ENCODE data around the gene PLCXD1.
"Not testable (repeated sequence)": the region's sequence is repeated elsewhere in the genome, so short reads cannot be mapped to it uniquely, and the experiment has no call there.

Gene PLCXD1

GRCh38 chrX:253451-254297 lies 27.5 kb upstream of the PLCXD1 start:
- ATAC-seq, result no peak; the same call in 2 of the 3 replicates
- TF ChIP-seq ZC3H10 (CRISPR knock-in tag; IDR thresholded peaks at IDR 0.05), result no peak

- TF ChIP-seq CREB5 (CRISPR knock-in tag; IDR thresholded peaks at IDR 0.05; ENCODE audit: low read depth), result no peak
- no peak for TF ChIP-seq GLIS3 (CRISPR knock-in tag; IDR thresholded peaks at IDR 0.05)
- no peak for TF ChIP-seq ZNF565 (CRISPR knock-in tag; conservative IDR thresholded peaks at IDR 0.05; ENCODE audit: low read depth)
- no peak for TF ChIP-seq CSDC2 (CRISPR knock-in tag; IDR thresholded peaks at IDR 0.05)
- TF ChIP-seq ZNF70 (CRISPR knock-in tag; IDR thresholded peaks at IDR 0.05), result no peak
- no peak for ATAC-seq
These were observed 26.5 kb upstream of the PLCXD1 start for GRCh38 chrX:254630-255215.

- ATAC-seq, result no peak
- no peak for TF ChIP-seq ZFP30 (CRISPR knock-in tag; IDR thresholded peaks at IDR 0.05)
- no peak for TF ChIP-seq ISL1 (CRISPR knock-in tag; IDR thresholded peaks at IDR 0.05)
- TF ChIP-seq ARNTL (CRISPR knock-in tag; IDR thresholded peaks at IDR 0.05; ENCODE audit: borderline replicate concordance, low read depth), result no peak
- TF ChIP-seq CSRNP3 (CRISPR knock-in tag; IDR thresholded peaks at IDR 0.05), result no peak
- TF ChIP-seq ZC3H10 (CRISPR knock-in tag; IDR thresholded peaks at IDR 0.05), result no peak
- TF ChIP-seq TOX (CRISPR knock-in tag; IDR thresholded peaks at IDR 0.05; ENCODE audit: borderline replicate concordance), result no peak
- no peak for TF ChIP-seq RARB (CRISPR knock-in tag; IDR thresholded peaks at IDR 0.05)
- TF ChIP-seq BACH2 (CRISPR knock-in tag; IDR thresholded peaks at IDR 0.05; ENCODE audit: borderline replicate concordance), result no peak
- TF ChIP-seq SNAI2 (CRISPR knock-in tag; IDR thresholded peaks at IDR 0.05), result no peak
These were observed 25.3 kb upstream of the PLCXD1 start for GRCh38 chrX:255923-256331.

- ATAC-seq, result not testable (repeated sequence)
These were observed 24.1 kb upstream of the PLCXD1 start for GRCh38 chrX:257054-257453.

- TF ChIP-seq POU6F1 (CRISPR knock-in tag; IDR thresholded peaks at IDR 0.05; ENCODE audit: borderline replicate concordance, low read depth) (no peak), OSR1 (CRISPR knock-in tag; IDR thresholded peaks at IDR 0.05) (no peak), TCF4 (CRISPR knock-in tag; IDR thresholded peaks at IDR 0.05; ENCODE audit: borderline replicate concordance) (no peak), RARB (CRISPR knock-in tag; IDR thresholded peaks at IDR 0.05) (no peak), CSRNP3 (CRISPR knock-in tag; IDR thresholded peaks at IDR 0.05) (no peak), PPARA (CRISPR knock-in tag; IDR thresholded peaks at IDR 0.05; ENCODE audit: borderline replicate concordance) (no peak), ZNF8 (CRISPR knock-in tag; IDR thresholded peaks at IDR 0.05) (no peak)
- no peak for ATAC-seq
These were observed 23.4 kb upstream of the PLCXD1 start for GRCh38 chrX:257681-258289.
